GM15510 (cell line): ENCODE results near the gene DAB2IP.

Experiments
- POLR2A ChIP-seq: IDR thresholded peaks from 3 replicates; pipeline ENCODE4 v1.6.1; 2011; ENCODE audit warnings: borderline replicate concordance; ENCODE audit not compliant: insufficient read length; ENCODE audit errors: extremely low read depth

DAB2IP gene

GRCh38 chr9:121649476-121650216 lies 1.8 kb upstream of the DAB2IP start:
- TF ChIP-seq POLR2A, result no peak

GRCh38 chr9:121650217-121651007 lies 1.0 kb upstream of the DAB2IP start:
- no peak for TF ChIP-seq POLR2A

DNA sequence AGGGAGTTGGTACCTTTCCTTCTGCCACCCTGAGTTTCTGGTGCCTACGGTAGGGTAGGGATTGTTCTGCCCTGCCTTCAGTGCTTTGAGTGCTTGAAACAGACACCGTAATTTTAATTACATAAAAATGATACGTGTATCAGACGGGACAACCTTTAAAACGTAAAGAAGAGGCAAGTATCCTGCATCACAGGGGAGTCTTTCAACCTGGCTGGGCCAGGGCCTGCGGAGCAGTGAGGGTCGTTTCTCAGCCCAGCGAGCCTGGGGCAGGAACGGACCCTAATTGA lies 483 bp upstream of the DAB2IP start:
- no peak for TF ChIP-seq POLR2A

DNA sequence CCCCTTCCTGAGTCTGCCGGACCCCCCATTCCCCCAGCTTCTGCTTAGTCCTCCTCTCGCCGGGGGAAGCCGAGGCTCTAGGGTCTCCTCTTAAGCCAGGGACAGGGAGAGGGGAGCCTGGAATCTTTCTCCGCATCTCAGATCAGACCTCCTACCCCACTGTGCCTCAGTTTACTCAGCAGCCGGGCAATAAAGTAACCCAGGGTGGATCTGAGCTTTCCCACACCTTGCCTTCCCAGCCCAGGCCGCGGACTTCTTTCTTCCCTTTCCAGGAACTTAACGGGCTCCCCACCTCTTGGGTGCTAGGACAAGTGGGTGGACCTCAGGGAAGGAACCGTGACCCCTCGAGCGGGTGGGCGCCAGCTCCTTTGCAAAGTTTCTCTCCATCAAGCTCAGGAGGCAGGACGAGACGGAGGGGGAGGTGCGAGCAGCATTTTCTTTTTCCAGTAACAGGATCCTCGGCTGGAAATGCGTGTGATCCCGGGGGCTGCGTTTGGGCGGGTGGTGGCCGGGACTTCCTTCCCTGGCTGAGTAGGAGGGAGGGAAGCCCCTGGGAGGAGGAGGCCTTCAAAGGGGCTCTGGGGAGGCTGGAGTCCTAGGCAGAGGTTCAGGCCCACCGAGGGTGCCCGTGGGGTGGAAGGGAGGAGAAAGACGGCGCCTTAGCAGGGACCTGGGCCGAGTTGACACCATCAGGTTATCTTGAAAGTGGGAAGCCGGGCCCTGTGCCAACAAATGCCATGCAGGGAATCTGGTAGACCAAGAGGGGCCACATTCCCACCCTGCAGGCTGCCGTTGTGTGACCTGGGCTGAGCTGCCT lies 795 bp downstream of the DAB2IP start:
- no peak for TF ChIP-seq POLR2A

DNA sequence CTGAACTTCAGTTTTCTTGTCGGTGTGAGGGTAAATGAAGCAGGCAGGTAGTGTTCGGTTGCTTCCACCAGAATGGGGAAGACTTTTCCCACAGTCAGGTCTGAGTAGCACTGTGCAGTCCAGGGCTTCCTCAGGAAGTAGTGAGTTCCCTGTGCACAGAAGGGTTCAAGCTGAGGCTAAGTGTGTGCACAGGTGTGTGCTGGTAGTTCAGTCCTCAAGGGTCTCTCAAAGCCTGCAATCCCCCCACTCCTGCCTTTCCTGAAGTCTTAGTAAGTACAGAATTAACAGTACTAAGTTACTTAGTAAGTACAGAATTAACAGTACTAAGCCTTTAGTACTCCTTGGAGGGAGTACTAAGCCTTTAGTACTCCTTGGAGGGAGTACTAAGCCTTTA lies 1.4 kb downstream of the DAB2IP start:
- no peak for TF ChIP-seq POLR2A

- TF ChIP-seq POLR2A, result no peak
Observed at GRCh38 chr9:121654499-121655140, 3.2 kb downstream of the DAB2IP start.

DNA sequence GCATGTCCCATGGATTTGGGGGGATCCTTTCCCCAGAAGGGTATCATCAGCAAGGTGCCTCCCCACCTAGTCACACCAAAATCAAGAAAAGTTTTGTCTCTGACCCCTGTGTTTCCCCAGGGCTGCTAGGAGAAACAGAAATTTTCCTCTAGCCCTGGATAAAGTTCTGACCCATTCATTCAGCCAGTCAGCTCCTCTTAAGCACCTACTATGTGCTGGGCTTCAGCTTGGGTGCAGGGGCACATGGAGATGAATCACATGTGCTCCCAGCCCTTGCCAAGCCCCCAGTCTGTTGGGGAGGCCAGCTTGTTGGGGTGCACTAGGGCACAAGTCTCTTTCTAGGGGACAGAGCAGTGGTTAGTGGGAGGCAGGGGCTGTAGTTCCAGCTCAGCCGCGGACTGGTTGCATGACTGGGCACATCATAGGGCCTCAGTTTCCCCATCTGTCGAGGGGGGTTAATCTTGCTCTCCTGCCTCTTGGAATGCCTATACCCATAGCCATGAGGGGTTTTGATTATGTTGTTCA lies 3.9 kb downstream of the DAB2IP start:
- TF ChIP-seq POLR2A, result no peak

DNA sequence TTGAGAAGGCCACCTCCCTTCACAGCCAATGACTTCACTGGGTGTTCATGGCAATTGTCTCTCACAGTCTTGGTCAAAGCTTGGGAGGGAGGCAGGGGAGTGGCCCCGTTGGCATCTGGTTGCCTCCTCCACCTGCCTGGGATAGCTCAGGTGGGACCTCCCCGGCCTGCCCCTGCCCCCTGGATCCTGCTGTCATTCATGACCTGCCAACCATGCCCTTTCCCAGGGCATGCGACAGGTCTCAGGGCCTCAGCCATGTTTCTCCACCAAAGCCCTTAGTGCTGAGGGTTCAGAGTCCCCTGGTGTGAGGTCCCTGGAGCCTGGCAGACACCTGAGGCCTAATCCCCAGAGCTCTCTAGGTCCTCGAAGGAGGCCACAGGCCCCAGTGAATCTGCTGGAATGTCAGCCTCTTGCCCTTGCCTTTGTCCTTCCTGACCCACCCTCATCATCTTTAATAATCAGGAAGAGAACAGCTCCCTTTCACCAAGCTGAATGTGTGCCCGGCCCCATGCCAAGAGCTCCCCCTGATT lies 5.6 kb downstream of the DAB2IP start:
- TF ChIP-seq POLR2A, result no peak

GRCh38 chr9:121658166-121658565 lies 6.7 kb downstream of the DAB2IP start:
- TF ChIP-seq POLR2A, result no peak

DNA sequence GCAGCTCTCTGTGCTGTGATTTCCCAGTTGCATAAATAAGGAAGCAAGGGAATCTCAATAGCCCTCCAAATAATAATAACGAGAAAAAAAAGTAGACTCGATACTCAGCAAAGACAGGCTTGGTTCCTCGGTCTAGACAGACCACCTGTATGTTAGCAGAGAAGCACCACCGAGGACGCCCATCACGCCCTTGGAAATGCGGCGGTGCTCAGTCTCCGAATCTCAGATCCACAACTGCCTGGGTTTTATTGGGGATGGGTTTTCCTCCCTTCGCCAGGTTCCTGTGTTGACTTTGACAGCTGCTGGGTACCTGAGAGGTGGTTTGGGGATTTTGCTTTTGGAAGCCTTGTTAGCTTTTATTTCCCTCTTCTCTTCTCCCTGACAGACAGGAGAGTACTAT lies 7.2 kb downstream of the DAB2IP start:
- TF ChIP-seq POLR2A, result no peak

GRCh38 chr9:121660367-121660766 lies 8.9 kb downstream of the DAB2IP start:
- TF ChIP-seq POLR2A, result no peak

GRCh38 chr9:121660876-121661275 lies 9.4 kb downstream of the DAB2IP start:
- TF ChIP-seq POLR2A, result no peak

DNA sequence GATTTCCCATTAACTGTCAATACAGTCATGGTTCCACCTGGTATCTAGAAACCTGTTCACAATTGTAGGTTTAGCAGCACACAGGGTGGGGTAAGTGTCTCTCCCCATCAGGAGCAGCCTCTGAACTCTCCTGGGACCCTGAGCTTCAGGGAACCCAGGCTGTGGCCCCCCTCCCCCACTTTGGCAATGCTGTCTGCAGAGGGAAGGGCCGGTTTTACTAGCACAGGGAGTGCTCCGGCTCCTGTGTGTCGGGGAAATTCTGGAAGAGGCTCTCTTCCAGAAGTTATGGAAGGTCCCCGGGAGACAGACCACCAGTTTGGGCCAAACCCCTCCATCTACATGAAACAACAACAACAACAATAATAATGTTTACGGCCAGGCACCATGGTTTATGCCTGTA lies 9.9 kb downstream of the DAB2IP start:
- TF ChIP-seq POLR2A, result no peak

DNA sequence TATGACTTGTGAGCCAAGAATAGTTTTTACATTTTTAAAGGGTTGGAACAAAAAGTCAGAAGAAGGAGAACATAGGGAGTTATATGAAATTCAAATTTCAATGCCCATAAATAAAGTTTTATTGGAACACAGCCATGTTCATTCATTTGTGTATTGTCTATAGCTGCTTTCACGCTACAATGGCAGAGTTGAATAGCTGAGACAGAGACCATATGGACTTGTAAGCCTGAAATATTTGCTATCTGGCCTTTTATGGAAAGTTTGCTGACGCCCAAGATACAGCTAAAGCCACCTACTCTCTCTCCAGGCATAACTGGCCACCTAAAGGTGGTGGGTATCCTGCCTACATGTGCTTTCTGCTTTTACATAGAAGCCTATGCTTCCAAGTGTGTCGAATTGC lies 10.9 kb downstream of the DAB2IP start:
- no peak for TF ChIP-seq POLR2A
